GM18858 (cell line): ENCODE results near the gene LZTR1.
"Not testable (repeated sequence)": the region's sequence is repeated elsewhere in the genome, so short reads cannot be mapped to it uniquely, and the experiment has no call there.

Source experiments
- ATAC-seq: cut with Tn5 transposase; IDR thresholded peaks from one replicate; pipeline ENCODE4 v1.9.1; 2021; ENCODE audit not compliant: unreplicated experiment

The LZTR1 gene

DNA sequence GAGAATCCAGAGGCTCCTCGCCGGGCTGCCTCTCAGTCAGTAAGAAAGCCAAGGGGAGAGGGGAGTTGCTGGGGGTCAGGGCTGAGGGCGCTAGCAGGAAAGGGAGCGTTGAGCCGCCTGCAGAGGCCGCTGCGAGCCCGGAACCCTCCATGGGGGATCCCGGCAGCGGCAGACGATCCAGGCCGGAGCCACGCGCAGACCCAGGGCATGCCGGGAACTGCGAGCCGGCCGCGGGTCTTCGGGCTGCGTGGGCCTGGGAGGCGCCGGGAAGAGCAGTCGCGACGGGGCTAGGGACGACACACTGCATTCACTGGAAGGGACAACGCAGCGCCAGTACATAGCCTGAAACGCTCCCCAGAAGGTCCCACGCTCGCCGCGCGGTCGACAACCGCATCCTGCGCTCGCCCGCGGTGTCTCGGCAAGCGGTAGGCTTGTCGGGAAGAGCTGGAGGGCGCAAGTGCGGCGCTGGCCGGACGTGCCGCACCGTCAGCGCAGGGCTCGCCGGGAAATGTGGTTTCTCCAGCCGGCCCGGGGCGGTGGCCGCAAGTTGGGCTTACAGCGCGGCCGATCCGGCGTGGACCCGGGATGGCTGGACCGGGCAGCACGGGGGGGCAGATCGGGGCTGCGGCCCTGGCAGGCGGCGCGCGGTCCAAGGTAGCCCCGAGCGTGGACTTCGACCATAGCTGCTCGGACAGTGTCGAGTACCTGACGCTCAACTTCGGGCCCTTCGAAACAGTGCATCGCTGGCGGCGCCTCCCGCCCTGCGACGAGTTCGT is at the start of gene LZTR1:
Gene LZTR1 (plus strand): TSS at position 511 of the 776 bp plus-strand sequence. CDS start 75 bp downstream, at position 586.
- ATAC-seq, result peak; percentile 59

DNA sequence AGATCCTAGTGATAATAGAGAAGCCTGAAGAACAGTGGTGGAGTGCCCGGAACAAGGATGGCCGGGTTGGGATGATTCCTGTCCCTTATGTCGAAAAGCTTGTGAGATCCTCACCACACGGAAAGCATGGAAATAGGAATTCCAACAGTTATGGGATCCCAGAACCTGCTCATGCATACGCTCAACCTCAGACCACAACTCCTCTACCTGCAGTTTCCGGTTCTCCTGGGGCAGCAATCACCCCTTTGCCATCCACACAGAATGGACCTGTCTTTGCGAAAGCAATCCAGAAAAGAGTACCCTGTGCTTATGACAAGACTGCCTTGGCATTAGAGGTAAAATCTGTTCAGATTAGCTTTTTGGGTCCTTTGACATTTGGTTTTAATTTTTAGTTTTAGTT is 48.2 kb upstream of the LZTR1 start:
- no peak for ATAC-seq

DNA sequence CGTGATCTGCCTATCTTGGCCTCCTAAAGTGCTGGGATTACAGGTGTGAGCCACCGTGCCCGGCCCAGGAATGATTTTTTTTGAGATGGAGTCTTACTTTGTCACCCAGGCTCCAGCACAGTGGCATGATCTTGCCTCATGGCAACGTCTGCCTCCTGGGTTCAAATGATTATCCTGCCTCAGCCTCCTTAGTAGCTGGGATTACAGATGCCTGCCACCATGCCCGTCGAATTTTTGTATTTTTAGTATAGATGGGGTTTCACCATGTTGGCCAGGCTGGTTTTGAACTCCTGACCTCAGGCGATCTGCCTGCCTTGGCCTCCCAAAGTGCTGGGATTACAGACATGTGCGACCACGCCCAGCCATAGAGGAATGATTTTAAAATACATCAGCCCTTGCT is 47.0 kb upstream of the LZTR1 start:
- ATAC-seq, result not testable (repeated sequence)

DNA sequence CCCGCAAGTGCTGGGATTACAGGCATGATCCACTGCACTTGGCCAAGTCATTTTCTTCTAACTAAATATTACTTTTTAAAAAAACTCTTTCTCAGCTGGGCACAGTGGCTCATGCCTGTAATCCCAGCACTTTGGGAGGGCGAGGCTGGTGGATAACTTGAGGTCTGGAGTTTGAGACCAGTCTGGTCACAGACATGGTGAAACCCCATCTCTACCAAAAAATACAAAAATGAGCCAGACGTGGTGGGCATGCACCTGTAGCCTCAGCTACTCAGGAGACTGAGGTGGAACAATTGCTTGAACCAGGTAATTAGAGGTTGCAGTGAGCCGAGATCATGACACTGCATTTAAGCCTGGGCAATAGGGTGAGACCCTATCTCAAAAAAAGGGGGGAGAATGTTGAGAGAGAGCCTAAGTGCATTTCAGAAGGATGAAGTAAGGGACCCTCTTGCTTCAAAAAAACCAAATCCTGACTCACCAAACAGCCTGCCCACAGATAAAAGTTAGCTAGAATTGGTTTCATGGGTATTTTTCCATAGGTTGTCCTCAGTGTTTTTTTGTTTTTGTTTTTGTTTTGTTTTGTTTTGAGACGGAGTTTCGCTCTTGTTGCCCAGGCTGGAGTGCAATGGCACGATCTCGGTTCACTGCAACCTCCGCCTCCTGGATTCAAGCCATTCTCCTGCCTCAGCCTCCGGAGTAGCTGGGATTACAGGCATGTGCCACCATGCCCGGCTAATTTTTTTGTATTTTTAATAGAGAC is 46.1 kb upstream of the LZTR1 start:
- not testable (repeated sequence) for ATAC-seq

DNA sequence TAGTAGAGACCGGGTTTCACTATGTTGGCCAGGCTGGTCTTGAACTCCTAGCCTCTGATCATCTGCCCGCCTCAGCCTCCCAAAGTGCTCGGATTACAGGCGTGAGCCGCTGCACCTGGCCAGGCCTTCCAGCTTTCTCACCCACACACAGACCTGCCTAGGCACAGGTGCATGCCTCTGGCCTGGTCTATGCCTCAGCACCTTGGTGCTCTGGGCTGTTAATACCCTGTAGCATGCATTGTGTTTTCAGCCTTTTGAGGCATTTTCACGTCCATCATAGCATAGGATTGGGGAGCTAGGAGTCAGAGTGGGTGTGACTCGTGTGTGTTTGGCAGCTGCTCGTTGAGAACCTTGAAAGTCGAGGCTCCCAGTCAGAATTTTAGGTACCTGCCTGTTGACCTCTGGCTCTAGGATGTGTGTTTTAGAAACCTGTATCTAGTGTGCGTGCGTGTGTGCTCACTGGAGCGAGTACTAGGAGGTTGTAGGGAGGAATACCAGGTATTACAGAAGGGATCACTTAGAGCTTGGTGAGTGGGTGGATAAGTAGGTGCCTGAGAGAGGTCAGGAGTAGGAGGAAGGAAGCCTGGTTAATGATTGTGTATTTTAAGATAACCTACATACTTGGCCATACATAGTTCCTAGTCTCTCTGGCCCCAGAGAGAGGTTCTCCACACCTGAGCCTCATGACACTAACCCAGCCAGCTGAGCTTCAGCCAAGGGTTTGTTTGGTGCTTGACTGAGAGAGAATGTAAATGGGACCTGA is 44.9 kb upstream of the LZTR1 start:
- ATAC-seq, result no peak

DNA sequence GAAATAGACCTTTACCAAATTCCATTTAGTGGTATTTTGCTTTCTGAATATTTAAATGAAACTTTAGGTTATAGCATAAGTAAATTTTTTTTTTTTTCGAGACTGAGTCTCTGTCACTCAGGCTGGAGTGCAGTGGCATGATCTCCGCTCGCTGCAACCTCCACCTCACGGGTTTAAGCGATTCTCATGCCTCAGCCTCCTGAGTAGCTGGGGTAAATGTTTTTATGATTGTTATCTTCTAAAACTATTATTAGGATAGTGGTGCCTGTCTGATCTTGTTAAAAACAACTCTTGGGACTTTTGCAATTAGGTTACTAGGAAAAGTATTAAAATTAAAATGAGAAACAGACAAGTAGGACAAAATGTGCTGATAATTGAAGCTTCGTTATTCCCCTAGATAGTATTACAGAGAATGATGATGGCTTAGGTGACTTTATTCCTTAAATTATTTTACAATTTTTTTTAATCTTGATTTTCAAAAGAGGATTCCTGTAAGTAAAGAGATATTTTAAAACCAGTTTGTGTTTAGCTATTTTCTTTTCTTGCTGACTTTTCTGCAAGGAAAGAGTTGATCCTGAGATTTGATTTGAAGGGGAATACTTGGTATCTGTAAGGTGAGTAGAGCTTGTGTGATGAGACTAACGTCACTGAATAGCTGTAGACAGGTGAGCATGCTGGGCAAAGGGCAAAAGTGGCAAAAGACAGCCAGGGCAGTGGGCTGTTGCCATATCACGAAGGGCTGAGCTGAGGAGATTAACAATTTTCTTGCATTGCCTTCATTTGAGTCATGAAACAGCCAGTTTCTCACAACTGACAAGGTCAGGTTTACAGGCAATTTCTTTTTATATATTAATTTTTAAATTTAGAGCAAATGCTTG is 44.1 kb upstream of the LZTR1 start:
- no peak for ATAC-seq

DNA sequence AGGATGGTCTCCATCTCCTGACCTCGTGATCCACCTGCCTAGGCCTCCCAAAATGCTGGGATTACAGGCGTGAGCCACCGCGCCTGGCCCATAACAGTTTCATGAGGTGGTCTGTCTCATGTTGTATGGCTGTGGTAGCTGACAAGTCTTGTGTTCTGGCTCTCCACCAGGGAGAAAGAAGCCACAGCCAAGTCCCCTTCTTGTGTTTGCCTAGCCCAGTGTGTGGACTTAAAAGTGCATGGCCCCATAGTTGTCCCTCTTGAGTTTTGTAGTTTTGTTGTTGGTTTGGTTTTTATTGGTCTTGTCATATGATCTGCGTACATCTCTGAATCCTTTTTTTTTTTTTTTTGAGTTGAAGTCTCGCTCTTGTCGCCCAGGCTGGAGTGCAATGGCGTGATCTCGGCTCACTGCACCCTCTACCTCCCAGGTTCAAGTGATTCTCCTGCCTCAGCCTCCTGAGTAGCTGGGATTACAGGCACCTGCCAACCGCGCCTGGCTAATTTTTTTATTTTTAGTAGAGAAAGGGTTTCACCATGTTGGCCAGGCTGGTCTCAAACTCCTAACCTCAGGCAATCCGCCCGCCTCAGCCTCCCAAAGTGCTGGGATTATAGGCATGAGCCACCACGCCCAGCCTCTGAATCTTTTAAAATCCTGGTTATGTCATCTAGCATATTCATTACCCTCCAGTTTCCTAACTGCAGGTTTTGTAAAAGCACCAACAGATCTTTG is 42.5 kb upstream of the LZTR1 start:
- not testable (repeated sequence) for ATAC-seq

DNA sequence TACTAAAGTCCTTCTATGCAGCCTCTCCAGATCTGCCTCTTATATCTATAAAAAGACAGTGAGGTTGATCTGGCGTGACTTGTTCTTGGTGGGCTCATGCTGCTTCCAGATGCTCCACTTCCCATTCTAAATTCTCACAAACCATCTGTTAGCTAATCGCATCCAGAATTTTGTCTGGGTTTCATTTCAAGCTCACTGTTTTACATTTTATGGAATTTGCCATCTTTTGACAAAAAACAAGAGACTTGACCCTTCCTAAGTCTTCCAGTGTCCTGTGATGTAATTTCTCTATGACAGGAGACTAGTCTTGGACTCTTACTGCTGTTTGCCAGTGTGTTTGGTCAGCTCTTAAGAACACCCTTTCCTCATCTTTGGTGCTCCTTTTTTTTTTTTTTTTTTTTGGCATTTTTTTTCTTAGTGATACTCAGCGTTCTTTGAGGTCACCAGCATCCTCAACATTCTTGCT is 41.9 kb upstream of the LZTR1 start:
- no peak for ATAC-seq

DNA sequence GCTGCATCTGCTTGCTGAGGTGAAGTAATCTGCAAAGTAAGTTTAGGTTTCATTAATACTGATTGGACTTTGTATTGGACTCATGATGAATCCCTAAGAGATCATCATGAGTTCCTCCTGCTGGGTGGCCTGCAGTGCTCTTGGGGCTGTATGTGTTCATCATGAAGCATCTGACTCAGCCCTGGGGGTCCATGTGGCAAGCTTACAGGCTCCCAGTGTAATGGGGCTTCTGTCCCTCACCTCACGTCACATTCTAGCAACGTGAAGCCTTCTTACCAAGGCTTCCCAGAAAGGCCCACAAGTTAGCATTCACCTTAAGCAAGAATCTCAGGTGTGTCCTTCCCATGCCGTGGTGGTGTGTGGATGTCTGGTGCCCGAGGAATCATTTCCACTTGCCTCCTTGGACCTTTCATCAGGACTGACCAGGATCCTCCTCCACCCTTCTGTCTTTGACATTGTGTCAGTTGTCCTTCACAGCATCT is 41.2 kb upstream of the LZTR1 start:
- ATAC-seq, result no peak

DNA sequence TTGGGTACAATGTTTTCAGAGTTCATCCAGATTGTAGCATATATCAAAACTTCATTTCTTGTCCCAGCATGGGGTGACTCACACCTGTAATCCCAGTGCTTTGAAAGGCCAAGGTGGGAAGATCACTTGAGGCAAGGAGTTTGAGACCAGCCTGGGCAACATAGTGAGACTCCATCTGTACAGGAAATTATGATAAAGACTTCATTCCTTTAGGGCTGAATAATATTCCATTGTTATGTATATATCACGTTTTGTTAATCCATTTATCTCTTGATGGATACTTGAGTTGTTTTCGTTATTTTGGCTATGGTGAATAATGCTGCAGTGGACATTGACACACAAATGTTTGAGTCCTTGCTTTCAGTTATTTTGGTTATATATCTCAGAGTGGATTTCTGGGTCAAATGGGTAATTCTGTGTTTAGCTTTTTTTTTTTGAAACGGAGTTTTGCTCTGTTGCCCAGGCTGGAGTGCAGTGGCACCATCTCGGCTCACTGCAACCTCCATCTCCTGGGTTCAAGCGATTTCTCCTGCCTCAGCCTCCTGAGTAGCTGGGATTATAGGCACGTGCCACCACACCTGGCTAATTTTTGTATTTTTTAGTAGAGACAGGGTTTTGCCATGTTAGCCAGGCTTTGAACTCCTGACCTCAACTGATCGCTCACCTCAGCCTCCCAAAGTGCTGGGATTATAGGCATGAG is 39.7 kb upstream of the LZTR1 start:
- ATAC-seq, result not testable (repeated sequence)

DNA sequence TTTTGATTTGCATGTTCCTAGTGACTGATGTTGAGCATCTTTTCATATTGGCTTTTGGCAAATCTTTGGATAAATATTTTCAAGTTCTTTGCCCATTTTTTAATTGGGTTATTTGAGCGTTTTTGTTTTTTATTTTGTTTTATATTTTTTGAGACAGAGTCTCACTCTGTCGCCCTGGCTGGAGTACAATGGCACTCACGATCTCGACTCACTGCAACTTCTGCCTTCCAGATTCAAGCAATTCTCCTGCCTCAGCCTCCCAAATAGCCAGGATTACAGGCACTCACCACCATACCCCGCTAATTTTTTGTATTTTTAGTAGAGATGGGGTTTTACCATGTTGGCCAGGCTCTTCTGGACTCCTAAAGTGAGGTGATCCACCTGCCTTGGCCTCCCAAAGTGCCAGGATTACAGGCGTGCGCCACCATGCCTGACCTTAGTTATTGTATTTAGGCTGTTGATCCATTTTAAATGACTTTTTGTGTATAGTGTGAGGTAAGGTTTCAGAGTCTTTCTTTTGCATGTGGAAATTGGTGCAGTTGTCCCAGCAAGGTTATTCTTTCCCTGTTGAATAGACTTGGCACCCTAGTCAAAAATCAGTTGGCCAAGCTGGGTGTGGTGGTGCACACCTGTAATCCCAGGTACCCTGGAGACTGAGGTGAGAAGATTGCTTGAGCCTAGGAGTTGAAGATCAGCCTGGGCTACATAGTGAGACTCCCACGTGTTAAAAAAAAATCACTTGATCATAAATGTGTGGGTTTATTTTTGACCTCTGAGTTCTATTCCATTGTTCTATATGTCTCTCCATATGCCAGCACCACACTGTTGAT is 38.8 kb upstream of the LZTR1 start:
- no peak for ATAC-seq

DNA sequence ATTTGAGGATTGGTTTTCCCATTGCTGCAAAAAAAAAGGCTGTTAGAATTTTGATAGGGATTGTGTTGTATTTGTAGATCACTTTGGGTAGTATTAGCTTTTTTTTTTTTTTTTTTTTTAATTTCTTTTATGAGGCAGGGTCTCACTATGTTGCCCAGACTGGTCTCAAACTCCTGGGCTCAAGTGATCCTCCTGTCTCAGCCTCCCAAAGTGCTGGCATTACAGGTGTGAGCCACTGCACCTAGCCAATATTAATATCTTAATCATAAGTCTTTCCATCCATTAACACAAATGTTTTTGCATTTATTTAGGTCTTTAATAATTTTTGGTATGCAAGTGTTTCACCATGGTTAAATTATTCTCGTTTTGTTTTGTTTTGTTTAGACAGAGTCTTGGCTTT is 38.1 kb upstream of the LZTR1 start:
- no peak for ATAC-seq

DNA sequence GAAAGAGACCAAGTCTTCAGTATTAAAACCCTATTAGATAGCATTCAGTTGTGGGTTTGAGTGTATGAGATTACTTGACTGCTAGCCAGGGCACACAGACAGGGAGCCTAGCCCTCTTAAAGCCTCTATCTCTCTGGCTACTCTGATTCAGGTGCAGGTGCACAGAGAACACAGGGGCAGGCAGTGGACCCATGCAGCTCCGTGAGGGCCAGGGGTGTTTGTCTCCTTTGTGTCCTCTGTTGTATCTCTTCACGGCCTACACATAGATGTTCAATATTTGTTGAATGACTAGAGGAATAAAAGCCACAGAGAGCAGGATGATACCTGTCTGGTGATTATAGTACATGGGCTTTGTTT is 36.5 kb upstream of the LZTR1 start:
- no peak for ATAC-seq

DNA sequence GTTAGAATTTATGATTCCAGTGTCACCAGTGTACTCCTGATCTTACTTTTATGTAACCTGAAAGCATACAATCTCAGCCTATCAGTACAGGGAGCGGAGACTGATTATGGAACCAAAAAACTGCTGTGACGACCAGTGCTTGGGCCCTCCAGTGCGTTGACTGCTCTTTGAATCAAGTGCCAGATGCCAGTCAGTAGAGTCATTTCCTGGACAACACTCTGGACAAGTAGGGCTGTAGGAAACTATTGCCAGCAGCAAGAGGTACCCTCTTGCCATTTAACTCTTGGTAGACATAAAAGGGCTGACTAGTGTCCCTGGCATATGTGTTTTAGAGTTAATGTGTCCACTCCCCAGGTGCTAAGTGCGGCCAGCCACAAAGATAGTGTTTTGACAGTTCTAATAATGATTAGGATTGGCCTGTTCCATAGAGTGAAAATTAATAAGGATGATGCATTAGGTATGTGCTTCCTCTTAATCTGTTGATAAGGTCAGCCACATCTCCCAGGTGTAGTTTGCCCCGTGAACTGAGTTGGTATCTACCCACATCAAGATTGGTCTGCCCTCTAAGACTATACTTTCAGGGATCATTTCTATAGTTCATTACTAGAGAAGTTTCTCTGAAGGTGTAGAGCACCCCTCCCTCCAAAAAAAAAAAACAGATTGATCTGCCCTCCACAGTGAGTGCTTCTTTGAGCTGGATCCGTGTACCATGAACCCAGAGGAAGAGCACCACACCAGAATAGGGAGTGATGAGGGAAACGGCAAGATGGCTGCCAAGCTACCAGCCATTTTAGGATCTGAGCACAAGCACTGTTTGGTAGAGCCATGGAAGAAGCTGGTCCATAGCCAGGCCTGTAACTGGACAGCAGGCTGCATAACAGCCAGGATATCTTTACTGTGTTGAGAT is 35.8 kb upstream of the LZTR1 start:
- ATAC-seq, result no peak

DNA sequence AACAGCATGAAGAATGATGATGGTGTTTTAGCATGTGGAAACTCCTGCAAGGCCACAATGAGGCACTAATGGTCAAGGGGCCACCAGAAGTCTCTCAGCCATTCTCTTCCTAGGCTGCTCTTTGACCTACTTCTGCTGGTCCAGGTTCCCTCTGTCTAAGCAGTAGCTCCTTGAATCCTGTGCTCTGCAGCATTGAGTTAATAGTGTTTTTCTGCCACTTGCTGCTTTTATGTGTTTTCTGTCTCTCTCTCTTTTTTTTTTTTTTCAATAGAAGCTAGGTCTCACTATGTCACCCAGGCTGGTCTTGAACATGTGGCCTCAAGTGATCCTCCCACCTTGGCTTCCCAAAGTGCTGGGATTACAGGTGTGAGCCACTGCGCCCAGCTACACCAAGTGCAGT is 35.1 kb upstream of the LZTR1 start:
- ATAC-seq, result no peak

DNA sequence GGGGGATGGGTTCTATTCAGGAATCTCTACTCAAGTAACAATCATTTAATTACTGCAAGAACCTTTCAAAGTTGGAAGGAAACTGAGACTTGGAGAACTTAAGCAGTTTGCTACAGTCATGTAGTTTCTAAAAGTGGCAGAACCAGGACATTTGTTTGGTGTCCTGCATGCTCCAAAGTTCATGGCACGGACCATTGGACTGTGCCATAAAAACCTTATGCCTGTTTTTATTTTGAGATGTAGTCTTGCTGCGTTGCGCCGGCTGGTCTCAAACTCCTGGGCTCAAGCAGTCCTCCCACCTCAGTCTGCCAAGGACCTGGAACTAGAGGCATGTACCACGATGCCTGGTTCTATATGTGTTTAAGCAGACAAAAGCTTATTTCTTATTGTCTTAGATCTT is 33.6 kb upstream of the LZTR1 start:
- no peak for ATAC-seq

DNA sequence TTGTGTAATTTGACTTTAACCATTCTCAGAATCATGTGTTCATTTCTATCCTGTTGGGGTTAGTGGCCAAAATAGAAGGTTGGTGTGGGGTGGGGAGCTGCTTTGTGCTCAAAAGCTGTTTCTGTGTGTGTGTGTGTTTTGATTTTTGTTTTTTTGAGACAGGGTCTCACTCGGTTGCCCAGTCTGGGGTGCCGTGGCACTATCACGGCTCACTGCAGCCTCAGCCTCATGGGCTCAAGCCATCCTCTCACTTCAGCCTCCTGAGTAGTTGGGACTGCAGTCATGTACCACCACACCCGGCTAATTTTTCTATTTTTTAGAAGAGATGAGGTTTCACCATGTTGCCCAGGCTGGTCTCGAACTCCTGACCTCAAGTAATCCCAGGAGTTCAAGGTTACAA is 33.1 kb upstream of the LZTR1 start:
- ATAC-seq, result no peak
